Central memory CD4-positive, alpha-beta T cell (primary cell): ENCODE results near the gene MAP2K7.
"Not testable (repeated sequence)": the region's sequence is repeated elsewhere in the genome, so short reads cannot be mapped to it uniquely, and the experiment has no call there.

Experiments used
- DNase-seq: peaks from one replicate; pipeline ENCODE4 v3.0.0; 2022

MAP2K7 gene

GRCh38 chr19:7920519-7921301 lies 17.0 kb downstream of the MAP2K7 start:
- peak; percentile 95 for DNase-seq

DNA sequence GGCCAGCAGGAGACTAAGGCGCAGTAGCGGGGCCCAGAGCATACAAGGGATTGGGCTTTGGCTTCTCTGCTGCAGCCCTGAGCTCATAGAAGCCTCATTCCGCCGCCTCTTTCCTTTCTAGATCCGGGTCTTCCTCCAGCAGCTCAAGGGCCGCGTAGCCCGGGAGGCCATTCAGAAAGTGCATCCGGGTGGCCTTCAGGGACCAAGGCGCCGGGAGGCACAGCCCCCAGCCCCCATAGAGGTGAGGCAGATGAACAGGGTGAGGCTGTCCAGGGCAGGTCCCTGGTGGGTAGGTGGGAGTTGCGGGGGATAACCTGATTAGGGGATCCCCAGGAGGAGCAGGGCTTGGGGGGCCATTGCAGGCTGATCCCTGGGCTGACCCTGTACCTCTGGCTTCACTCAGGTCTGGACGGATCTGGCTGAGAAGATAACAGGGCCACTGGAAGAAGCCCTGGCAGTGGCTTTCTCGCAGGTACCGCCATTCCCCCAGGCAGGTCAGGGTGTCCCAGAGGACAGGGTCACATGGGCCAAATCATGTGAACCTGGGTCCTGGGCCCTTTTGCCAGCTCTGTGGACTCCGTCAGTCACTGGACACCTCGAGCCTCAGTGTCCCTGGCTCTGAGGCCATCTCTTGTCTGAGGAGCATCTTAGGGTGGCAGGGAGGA lies 17.8 kb downstream of the MAP2K7 start:
- no peak for DNase-seq

DNA sequence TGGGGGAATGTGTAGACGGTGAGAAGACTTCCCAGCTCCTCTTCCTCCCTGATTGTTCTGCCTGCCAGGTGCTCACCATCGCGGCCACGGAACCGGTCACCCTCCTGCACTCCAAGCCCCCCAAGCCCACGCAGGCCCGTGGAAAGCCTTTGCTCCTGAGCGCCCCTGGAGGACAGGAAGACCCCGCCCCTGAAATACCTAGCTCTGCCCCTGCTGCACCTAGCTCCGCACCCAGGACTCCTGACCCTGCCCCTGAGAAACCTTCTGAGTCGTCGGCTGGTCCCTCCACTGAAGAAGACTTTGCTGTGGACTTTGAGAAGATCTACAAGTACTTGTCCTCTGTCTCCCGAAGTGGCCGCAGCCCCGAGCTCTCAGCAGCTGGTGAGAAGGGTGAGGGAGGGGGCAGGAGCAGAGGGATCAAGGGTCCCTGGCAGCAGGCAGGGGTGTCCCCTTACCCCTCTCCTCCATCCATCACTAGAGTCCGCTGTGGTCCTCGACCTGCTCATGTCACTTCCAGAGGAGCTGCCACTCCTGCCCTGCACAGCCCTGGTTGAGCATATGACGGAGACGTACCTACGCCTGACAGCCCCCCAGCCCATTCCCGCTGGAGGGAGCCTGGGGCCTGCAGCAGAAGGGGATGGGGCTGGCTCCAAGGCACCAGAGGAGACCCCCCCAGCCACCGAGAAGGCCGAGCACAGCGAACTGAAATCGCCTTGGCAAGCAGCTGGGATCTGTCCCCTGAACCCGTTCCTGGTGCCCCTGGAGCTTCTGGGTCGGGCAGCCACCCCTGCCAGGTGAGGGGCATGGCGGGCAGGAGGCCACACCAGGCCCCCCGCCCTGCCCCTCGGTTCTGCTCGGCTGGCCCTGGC lies 18.5 kb downstream of the MAP2K7 start:
- no peak for DNase-seq

GRCh38 chr19:7922836-7923195 lies 19.1 kb downstream of the MAP2K7 start:
- no peak for DNase-seq

DNA sequence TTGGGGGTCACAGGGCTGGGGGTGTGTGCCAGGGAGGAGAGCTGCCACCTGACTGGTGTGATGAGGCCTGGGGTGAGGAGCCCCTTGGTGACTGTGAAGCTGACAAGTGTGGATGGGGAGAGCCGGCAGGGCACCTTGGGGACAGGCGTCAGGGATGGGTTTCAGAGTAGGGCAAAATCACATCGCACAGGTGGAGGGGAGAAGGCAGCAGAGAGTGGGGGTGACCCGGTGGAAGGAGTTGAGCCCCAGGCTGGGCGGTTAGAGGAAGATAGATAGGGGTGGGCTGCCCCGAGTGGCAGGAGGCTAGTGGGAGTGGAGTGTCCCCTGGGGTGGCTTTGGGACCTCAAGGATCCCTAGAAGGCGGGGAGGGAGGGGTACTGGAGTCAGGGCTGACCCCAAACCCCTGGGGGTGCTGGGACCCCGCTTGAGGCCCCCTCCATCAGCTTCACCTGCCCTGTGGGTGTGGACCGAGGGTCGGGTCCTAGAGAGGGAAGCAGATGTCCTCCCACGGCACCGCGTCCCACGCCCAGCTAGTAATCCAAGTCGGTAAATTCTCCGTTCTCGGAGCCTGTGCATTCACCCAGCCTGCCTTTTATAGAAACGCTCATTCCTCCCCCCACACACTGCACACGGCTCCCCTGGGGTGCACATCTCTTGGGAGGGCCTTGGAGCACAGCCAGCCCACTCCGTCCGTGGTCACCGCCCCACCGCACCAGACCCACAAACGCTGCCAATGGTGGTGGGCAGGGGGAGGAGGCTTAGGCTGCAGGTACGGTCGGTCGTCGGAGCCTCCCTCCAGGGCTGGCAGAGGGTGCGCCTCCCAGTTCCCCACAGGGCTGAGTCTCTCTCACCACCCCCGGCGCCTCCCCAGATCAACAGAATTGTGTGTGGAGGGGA lies 19.9 kb downstream of the MAP2K7 start:
- no peak for DNase-seq

DNA sequence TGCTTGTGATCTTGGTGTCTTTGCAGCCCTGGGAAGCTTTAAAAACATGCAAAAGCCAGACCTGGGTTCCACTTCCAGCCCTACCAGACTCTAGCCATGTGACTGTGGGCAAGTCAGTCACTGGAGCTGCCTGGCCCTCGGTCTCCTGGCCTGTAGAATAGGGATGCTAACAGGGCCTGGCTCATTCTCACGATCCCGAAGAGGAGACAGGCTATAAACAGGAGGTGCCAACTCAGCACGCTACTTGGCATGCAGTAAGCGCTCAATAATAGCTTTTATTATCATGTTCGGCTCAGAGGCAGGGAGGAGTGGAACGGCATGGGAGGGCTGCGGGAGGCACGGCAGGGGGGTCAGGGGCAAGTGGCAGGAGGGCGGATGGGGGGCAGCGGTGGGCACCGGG lies 20.6 kb downstream of the MAP2K7 start:
- DNase-seq, result no peak

DNA sequence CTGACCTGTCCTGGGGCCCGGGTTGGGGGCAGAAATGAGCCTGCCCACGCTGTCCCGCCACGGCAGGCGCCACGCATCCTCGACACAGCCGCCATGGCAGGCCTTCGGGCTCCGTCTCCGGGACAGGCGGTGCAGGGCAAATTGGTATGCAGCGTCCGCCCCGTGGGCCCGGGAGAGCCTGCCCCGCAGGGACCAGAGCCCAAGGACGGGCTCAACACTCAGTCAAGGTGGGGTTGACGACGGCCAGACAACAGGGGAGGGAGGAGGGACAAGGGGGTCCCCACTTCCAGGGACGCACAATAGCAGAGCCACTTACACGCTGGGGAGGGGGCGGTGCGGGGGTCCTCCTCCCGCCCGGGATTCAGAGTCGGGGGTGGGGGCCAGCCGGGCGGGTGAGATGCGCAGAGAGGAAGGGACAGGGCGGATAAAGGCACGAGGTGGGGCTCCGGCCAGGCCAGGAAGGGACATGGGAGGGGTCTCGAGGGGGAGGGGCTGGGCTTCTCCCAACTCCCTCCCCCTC lies 21.0 kb downstream of the MAP2K7 start:
- DNase-seq, result no peak

DNA sequence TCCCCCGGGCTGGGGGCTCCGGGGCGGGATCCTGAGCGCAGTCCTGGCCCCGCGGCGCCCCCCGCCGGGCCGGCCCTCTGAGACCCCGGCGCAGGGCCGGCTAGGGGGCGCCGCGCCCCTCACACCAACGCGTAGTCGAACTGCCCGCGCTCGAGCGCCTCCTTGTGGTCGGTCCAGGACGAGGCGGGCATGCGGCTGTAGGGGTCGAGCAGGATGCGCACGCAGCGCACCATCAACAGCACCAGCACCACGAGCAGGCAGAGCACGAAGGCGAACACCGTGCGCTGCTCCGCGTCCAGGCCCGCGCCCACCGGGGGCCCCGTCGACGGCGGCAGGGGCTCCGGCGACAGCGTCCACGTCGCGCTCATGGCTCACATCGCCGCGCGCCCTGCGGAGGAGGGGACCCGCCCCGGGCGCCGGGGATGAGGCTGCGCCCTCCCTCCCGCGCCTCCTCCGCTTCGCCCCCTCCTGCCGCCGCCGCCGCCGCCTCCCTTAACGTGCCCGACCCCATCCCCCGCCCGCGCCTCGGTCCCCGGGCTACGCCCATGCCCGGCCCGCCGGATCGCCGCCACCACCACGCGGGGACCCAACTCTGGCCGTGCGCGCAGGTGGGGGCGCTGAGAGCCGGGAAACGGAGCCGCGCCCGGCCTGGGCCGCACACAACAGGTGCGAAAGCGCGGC lies 21.6 kb downstream of the MAP2K7 start:
- DNase-seq, result peak; percentile 67

DNA sequence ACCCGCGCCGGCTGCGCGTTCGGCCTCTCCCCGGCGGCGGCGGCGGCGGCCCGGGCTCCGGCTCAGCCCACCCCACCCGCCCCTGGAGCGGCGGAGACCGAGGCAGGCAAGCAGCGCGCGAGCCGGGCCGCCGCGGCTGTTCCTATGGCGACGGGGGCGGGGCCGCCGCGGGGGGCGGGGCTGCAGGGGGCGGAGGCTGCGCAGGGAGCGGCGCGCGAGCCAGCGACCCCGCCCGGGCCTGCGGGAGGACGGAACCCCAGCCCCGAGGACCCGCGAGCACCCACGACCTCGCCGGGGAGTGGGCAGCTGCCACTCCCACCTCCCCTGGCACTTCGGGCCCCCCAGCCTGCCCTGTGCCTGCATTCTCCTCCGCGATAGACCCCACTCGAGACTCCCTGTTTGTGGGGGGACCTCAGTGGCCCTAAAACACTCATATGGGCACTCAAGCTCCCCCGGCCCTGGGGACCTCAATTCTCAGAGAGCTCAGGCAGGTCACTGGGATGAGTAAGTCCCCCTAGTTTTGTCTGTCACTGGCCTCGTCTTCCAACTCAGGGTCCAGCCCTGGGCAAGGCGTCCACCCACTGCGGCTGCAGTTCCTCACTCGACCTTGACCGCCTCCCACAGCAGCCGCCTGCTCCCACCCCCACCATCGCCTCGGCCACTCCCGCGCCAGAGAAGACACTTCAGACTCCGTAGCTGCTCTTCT lies 22.5 kb downstream of the MAP2K7 start, which contains the start of gene CTXN1:
Gene CTXN1 (minus strand): TSS at position 115 of the 706 bp plus-strand sequence. CDS start 597 bp downstream, outside the sequence.
- DNase-seq, result peak; percentile 68

- no peak for DNase-seq
Measured at GRCh38 chr19:7926727-7927604, 23.3 kb downstream of the MAP2K7 start.

GRCh38 chr19:7927605-7928333 lies 24.1 kb downstream of the MAP2K7 start:
- no peak for DNase-seq

DNA sequence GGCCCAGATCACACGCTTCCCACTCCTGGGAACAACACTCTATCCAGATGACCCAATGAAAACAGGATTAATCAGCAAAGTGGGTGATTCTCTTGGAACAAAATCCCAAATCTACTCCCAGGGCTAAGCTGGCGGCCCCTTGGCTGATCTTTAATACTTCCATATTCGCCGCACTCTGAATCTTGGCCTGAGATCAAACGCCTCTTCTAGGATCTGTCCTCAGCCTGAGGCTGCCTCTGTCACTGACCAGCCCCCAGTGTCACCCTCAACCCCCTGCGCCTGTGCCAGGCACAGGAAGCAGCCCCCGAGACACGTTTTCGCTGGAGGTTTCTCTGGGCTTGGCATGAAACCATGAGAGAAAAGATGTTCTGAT lies 24.6 kb downstream of the MAP2K7 start:
- no peak for DNase-seq

DNA sequence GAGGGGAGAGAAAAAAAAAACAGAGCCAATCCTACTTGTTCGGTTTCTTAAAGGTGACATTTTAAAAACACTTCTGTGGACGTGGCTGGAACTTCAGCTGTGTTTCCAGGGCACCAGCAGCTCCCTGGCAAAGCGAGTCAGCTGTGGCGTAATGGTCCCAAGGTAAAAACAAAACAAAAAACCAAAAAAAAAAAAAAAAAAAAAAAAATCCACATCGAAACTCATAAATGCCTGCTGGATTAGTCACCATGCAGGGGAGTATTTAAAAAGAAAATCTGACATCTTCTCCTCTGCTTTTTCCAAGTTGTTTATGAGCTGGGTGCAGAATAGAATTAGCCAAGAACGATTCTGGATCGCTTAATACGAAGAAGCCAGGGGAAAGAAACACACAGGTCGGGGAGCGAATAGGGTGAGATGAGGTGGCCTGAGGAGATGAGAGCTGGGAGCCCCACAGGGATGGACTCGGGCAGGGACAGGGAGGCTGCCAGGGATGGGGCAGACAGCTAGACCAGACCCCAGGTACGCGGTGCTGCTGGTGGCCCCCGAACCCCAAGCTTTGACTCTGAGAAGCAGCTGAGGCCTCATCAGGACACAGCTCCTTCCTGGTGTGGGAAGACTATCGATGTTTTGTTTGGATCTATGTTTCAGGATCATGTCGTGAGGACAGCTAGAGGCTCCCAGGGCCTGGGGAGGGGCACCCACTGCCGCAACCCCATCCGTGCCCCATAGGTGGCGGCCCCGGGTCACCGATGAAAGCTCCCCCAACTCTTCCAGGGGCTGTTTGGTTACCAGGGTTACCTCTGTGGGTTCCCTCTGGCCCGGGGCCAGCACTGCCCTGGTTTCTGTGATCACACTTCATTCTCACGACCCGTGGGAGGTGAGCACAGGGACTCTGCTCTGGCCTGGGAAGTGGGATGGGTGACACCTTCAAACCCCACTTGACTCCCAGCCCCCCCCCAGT lies 25.3 kb downstream of the MAP2K7 start:
- peak; percentile 73 for DNase-seq

GRCh38 chr19:7930030-7930429 lies 26.4 kb downstream of the MAP2K7 start:
- not testable (repeated sequence) for DNase-seq

DNA sequence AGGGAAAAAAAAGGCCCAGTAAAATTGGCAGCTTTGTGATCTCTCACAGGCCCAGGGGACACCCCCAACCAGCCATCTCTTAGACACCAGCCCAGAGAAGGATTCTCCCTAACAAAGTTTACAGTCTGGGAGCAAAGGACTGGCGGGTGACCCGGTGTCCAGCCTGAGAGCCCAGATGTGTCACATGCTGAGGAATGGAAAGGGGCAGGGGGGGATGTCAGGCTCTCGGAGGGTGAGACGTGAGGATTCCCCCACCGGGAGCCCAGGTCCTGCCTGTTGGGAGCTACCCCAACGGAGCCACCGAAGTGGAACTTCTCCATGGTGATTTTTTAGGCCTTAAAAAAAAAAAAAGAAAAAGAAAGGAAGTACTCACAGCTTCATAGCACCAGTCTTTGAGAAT lies 27.1 kb downstream of the MAP2K7 start:
- no peak for DNase-seq

- DNase-seq, result no peak
Measured at GRCh38 chr19:7931221-7932061, 27.8 kb downstream of the MAP2K7 start.
